ENCODE measurements around the gene SLC9A9. TPM values are rescaled to one million over a fixed set of nuclear protein-coding genes. Genes with fewer than 3 reads are reported as not detected.
A peak's percentile ranks its signal among the peaks of the same experiment; 100 is the strongest.

SLC9A9 gene
- total and polyA plus RNA-seq, 10 donors: 10.8 to 58.2 (median 44.7) TPM

DNA sequence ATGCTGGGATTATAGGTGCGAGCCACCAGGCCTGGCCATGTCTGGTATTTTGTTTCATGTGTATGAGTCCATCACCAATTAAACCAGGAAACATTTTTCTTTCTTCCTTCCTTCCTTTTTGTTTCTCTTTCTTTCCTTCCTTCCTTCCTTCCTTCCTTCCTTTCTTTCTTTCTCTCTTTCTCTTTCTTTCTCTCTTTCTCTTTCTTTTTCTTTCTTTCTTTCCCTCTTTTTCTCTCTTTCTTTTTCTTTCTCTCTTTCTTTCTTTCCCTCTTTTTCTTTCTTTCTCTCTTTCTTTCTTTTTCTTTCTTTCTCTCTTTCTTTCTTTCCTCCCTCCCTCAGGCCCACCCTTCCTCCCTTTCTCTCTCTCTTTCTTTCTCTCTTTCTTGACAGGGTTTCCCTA lies 83.4 kb downstream of the SLC9A9 start:
- Histone ChIP-seq H3K27ac (no peak overlapping the region), H3K4me1 (peaks cover 0 to 2% (median 0%) of the 10 kb centered on the region in 6 donors), H3K27me3 (replicated peaks in 1 of 7) (no peaks in the 10 kb centered on the region), H3K36me3 (no peaks in the 10 kb centered on the region), H3K4me3 (no peak overlapping the region), H3K9me3 (peaks cover 0 to 13% (median 7%) of the 10 kb centered on the region in 8 donors)
- WGBS, 5 donors: 95 to 100% (median 100%) methylated on average over 1 of the region's 1 CpG
- TF ChIP-seq, protein P1, sequence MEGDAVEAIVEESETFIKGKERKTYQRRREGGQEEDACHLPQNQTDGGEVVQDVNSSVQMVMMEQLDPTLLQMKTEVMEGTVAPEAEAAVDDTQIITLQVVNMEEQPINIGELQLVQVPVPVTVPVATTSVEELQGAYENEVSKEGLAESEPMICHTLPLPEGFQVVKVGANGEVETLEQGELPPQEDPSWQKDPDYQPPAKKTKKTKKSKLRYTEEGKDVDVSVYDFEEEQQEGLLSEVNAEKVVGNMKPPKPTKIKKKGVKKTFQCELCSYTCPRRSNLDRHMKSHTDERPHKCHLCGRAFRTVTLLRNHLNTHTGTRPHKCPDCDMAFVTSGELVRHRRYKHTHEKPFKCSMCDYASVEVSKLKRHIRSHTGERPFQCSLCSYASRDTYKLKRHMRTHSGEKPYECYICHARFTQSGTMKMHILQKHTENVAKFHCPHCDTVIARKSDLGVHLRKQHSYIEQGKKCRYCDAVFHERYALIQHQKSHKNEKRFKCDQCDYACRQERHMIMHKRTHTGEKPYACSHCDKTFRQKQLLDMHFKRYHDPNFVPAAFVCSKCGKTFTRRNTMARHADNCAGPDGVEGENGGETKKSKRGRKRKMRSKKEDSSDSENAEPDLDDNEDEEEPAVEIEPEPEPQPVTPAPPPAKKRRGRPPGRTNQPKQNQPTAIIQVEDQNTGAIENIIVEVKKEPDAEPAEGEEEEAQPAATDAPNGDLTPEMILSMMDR (IDR thresholded peaks at IDR 0.05 in 8 of 11, conservative IDR thresholded peaks at IDR 0.05 in 3 of 11): no peak
- TF ChIP-seq POLR2A (IDR thresholded peaks at IDR 0.05) (no peak), POLR2AphosphoS5 (IDR thresholded peaks at IDR 0.05) (no peak)
- no peak for DNase-seq
- intact Hi-C loops (cut with DNase I; ENCODE audit: low total_unique reads): no loop called here

DNA sequence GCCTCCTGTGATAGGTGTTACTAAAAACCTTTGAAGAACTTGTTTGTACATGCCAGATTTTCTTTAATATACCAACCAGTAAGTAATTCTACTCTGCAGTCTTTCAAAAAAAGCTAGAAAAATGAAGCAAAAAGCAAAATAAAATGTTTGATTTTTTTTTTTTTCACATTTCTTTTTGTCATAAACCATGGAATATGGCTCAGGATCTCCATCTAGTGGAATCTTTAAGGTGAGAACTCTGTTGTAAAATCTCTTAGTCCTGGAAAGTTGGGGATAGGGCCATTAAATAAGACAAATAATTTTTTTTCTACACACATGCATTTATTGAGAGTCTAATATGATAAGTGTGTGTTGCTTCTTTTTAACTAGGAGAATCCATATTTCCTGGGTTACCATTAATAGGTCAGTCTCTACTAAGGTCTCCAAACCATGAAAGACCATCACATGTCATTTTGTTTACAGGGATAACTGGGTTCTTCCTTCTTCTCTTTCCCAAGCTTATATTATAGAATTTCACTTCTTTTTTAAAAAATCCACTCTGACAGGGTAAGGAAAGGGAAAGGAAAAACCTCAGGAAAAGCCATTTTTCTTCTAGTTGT lies 84.6 kb downstream of the SLC9A9 start:
- no peak for TF ChIP-seq POLR2AphosphoS5 (IDR thresholded peaks at IDR 0.05)
- TF ChIP-seq, protein P1 (IDR thresholded peaks at IDR 0.05 in 8 of 11, conservative IDR thresholded peaks at IDR 0.05 in 3 of 11): peak in 1 of 11 experiments; percentile 20
- TF ChIP-seq POLR2A (IDR thresholded peaks at IDR 0.05): no peak
- intact Hi-C loops (cut with DNase I; ENCODE audit: low total_unique reads): no loop called here
- no peak overlapping the region for H3K27ac ChIP-seq
- no peaks in the 10 kb centered on the region for H3K4me1 ChIP-seq
- H3K27me3 ChIP-seq (replicated peaks in 1 of 7): no peaks in the 10 kb centered on the region
- no peak for DNase-seq
- no peaks in the 10 kb centered on the region for H3K36me3 ChIP-seq
- H3K4me3 ChIP-seq: no peak overlapping the region
- peaks cover 0 to 13% (median 7%) of the 10 kb centered on the region in 8 donors for H3K9me3 ChIP-seq

DNA sequence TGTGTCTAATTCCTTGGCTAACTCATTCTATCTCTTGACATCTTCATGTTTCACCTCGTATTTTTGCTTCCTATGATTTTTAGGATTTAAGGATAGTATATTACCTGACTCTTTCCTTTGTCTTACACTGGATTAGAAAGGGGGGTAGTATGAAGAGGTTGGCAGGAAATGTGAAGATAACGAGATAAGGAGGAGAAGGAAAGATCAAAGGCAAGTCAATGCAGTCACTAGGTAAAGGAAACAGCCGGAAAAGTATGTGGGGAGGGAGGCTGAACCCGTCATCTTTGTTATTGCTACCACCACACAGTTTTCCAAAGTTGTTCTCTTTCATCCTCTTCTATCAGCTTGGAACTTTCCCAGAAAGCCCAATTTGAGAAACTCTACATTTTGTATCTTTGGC lies 90.6 kb downstream of the SLC9A9 start:
- Histone ChIP-seq H3K4me3 (no peak overlapping the region), H3K4me1 (peaks cover 0 to 9% (median 0%) of the 10 kb centered on the region in 6 donors), H3K27me3 (replicated peaks in 1 of 7) (no peaks in the 10 kb centered on the region), H3K36me3 (no peaks in the 10 kb centered on the region), H3K9me3 (peaks cover 0 to 13% (median 7%) of the 10 kb centered on the region in 8 donors), H3K27ac (no peak overlapping the region)
- TF ChIP-seq POLR2A (IDR thresholded peaks at IDR 0.05) (no peak), POLR2AphosphoS5 (IDR thresholded peaks at IDR 0.05) (no peak)
- TF ChIP-seq, protein P1 (IDR thresholded peaks at IDR 0.05 in 8 of 11, conservative IDR thresholded peaks at IDR 0.05 in 3 of 11): no peak
- no peak for DNase-seq
- WGBS, 5 donors: 78 to 87% (median 84%) methylated on average over 4 of the region's 4 CpGs
- intact Hi-C loops (cut with DNase I; ENCODE audit: low total_unique reads): no loop called here

- TF ChIP-seq, protein P1 (IDR thresholded peaks at IDR 0.05 in 8 of 11, conservative IDR thresholded peaks at IDR 0.05 in 3 of 11): no peak
- no peak for TF ChIP-seq POLR2AphosphoS5 (IDR thresholded peaks at IDR 0.05)
- TF ChIP-seq POLR2A (IDR thresholded peaks at IDR 0.05): no peak
- Histone ChIP-seq H3K27me3 (replicated peaks in 1 of 7) (no peaks in the 10 kb centered on the region), H3K36me3 (no peaks in the 10 kb centered on the region), H3K9me3 (peaks cover 0 to 4% (median under 1%) of the 10 kb centered on the region in 8 donors), H3K27ac (no peak overlapping the region), H3K4me3 (no peak overlapping the region), H3K4me1 (peaks cover 0 to 25% (median 2%) of the 10 kb centered on the region in 6 donors)
- 73 to 95% (median 82%) methylated on average over 2 of the region's 2 CpGs for WGBS, 5 donors
- intact Hi-C loops (cut with DNase I; ENCODE audit: low total_unique reads): no loop called here
- DNase-seq: no peak
Measured at GRCh38 chr3:143755978-143756377, 92.3 kb downstream of the SLC9A9 start.
